Measurements from ENCODE around the gene SLC27A5. TPM values are rescaled to one million over a fixed set of nuclear protein-coding genes. Genes with fewer than 3 reads are reported as not detected.

The SLC27A5 gene
- total and polyA plus RNA-seq, 2 of the 13 experiments (the other 11 are each of a cell fraction or from before 2014, with no cell fraction given) = 30.3 to 40.2 TPM

GRCh38 chr19:58553799-58554493 is 42.2 kb upstream of the SLC27A5 start:
- FAIRE-seq = no peak
- no peak for TF ChIP-seq ZNF563 (CRISPR knock-in tag; IDR thresholded peaks at IDR 0.05)
- TF ChIP-seq CAMTA2 (CRISPR knock-in tag; IDR thresholded peaks at IDR 0.05; ENCODE audit: borderline replicate concordance) = no peak
- 0 out of 2 replicates have a peak, but pooled peaks have one; percentile 22 for TF ChIP-seq ZNF891 (CRISPR knock-in tag; IDR thresholded peaks at IDR 0.05)
- TF ChIP-seq BORCS8-MEF2B (CRISPR knock-in tag; IDR thresholded peaks at IDR 0.05) = 0 out of 2 replicates have a peak, but pooled peaks have one; percentile 0
- TF ChIP-seq ZNF280B (CRISPR knock-in tag; IDR thresholded peaks at IDR 0.05; ENCODE audit: borderline replicate concordance) = 0 out of 2 replicates have a peak, but pooled peaks have one; percentile 24
- 0 out of 2 replicates have a peak, but pooled peaks have one; percentile 19 for TF ChIP-seq ZNF430 (CRISPR knock-in tag; IDR thresholded peaks at IDR 0.05)
- TF ChIP-seq RBM39 (IDR thresholded peaks at IDR 0.05; ENCODE audit: low read depth, low read length, poor library complexity, severe bottlenecking) = no peak
- TF ChIP-seq DR1 (CRISPR knock-in tag; IDR thresholded peaks at IDR 0.05) = no peak
- no peak for TF ChIP-seq RCOR2 (CRISPR knock-in tag; IDR thresholded peaks at IDR 0.05)
- no peak for TF ChIP-seq ATF7 (IDR thresholded peaks at IDR 0.05)
- TF ChIP-seq ATF7 (CRISPR knock-in tag; IDR thresholded peaks at IDR 0.05) = no peak
- no peak for TF ChIP-seq ZNF431 (CRISPR knock-in tag; IDR thresholded peaks at IDR 0.05; ENCODE audit: borderline replicate concordance, low read depth)
- 0 out of 2 replicates have a peak, but pooled peaks have one; percentile 19 for TF ChIP-seq SALL1 (CRISPR knock-in tag; IDR thresholded peaks at IDR 0.05)
- TF ChIP-seq ARID5B (CRISPR knock-in tag; IDR thresholded peaks at IDR 0.05) = no peak
- TF ChIP-seq ZNF550 (CRISPR knock-in tag; IDR thresholded peaks at IDR 0.05; ENCODE audit: borderline replicate concordance) = no peak
- TF ChIP-seq ETV5 (CRISPR knock-in tag; IDR thresholded peaks at IDR 0.05; ENCODE audit: borderline replicate concordance) = no peak
- TF ChIP-seq ZNF75D (CRISPR knock-in tag; IDR thresholded peaks at IDR 0.05; ENCODE audit: borderline replicate concordance) = no peak
- TF ChIP-seq CENPT (CRISPR knock-in tag; IDR thresholded peaks at IDR 0.05; ENCODE audit: low read depth) = no peak

More at GRCh38 chr19:58553799-58554493, 42.2 kb upstream of the SLC27A5 start:
- peak overlapping the region; percentile 77 for H3K9ac ChIP-seq (ENCODE audit: insufficient read depth, low read depth, low read length)
- peak overlapping the region; percentile 81 for H3K4me2 ChIP-seq (ENCODE audit: low read depth, low read length)
- no peaks in the 10 kb centered on the region for H3K9me3 ChIP-seq (ENCODE audit: low read length)
- peak overlapping the region; percentile 48 to 77 (median 63); a peak in 5 of 6 replicates for H3K4me3 ChIP-seq (replicated peaks in 1 of 3; ENCODE audit: insufficient read depth in 1 of 3, low read depth in 2 of 3, low read length in 3 of 3)
- no peak for DNase-seq (ENCODE audit: low spot score)
- peaks cover 16% of the 10 kb centered on the region for H4K20me1 ChIP-seq (ENCODE audit: insufficient read depth, low read length)
- ChIA-PET CTCF (ENCODE audit: low intra/inter-chr PET ratio, low total read pairs) (no interaction called here), POLR2A (interaction anchor here (1.1 to 3.5 kb wide), 3 partner anchors 9 to 44 kb away, joined by 3 to 58 read pairs (median 31); partner anchors contain the start of genes TRIM28 and ZBTB45)
- H3K4me1 ChIP-seq (ENCODE audit: insufficient read depth, low read length) = peaks cover 30% of the 10 kb centered on the region
- WGBS (ENCODE audit: low lambda C conversion rate) = 66% methylated on average over 18 of the region's 18 CpGs
- H3K36me3 ChIP-seq (replicated peaks in 1 of 2; ENCODE audit: control insufficient read depth in 1 of 2, insufficient read depth in 2 of 2, low read length in 2 of 2) = peaks cover 25 to 46% of the 10 kb centered on the region in 2 experiments
- H3K27ac ChIP-seq (ENCODE audit: extremely low read length, insufficient read depth, low read length) = peak overlapping the region; percentile 50
- intact Hi-C loops (cut with micrococcal nuclease; ENCODE audit: unreplicated experiment) = no loop called here
- in situ Hi-C loops (cut with HindIII; ENCODE audit: extremely low pct_ligation_motif_present, low pct_unique_long_range_greater_than_20kb) = no loop called here
- no TSS peak for BruUV-seq (replicated peaks)
- peak; percentile 0; the same call in 1 of the 3 replicates for ATAC-seq
- H3K79me2 ChIP-seq (ENCODE audit: insufficient read depth, low read length) = peaks cover 23% of the 10 kb centered on the region
- H3K27me3 ChIP-seq (ENCODE audit: control insufficient read depth in 1 of 2, insufficient read depth in 2 of 2, low read length in 2 of 2) = no peaks in the 10 kb centered on the region
- no peak overlapping the region for H2AFZ ChIP-seq (ENCODE audit: low read length)

Measured in HepG2 (cell line).